ENCODE measurements around the gene EVA1A.

The EVA1A gene

GRCh38 chr2:75561566-75562512, 1.1 kb upstream of the EVA1A start:
- DNase-seq = no peak

GRCh38 chr2:75560022-75560767, 544 bp downstream of the EVA1A start:
- DNase-seq = no peak

GRCh38 chr2:75559680-75560021, 1.1 kb downstream of the EVA1A start:
- no peak for DNase-seq

GRCh38 chr2:75558786-75559679, 1.7 kb downstream of the EVA1A start:
- DNase-seq = no peak

GRCh38 chr2:75558136-75558535, 2.6 kb downstream of the EVA1A start:
- no peak for DNase-seq

GRCh38 chr2:75557474-75558133, 3.1 kb downstream of the EVA1A start:
- no peak for DNase-seq

GRCh38 chr2:75556679-75557366, 3.9 kb downstream of the EVA1A start:
- DNase-seq = no peak

- DNase-seq = no peak
Observed at GRCh38 chr2:75555701-75556100, 5.0 kb downstream of the EVA1A start.

- no peak for DNase-seq
Observed at GRCh38 chr2:75553935-75554531, 6.7 kb downstream of the EVA1A start.

- no peak for DNase-seq
Observed at GRCh38 chr2:75552222-75552621, 8.5 kb downstream of the EVA1A start.

GRCh38 chr2:75551434-75551833, 9.3 kb downstream of the EVA1A start:
- no peak for DNase-seq

GRCh38 chr2:75549401-75550253, 11.1 kb downstream of the EVA1A start:
- no peak for DNase-seq

- DNase-seq = no peak
Observed at GRCh38 chr2:75548036-75548573, 12.6 kb downstream of the EVA1A start.

- DNase-seq = no peak
Observed at GRCh38 chr2:75547345-75548035, 13.2 kb downstream of the EVA1A start.

GRCh38 chr2:75545922-75546321, 14.8 kb downstream of the EVA1A start:
- DNase-seq = no peak

GRCh38 chr2:75545387-75545786, 15.4 kb downstream of the EVA1A start:
- no peak for DNase-seq

- DNase-seq = no peak
Observed at GRCh38 chr2:75543446-75543845, 17.3 kb downstream of the EVA1A start.

GRCh38 chr2:75541430-75541829, 19.3 kb downstream of the EVA1A start:
- no peak for DNase-seq

- DNase-seq = no peak
Observed at GRCh38 chr2:75540994-75541393, 19.7 kb downstream of the EVA1A start.

All from MV-4-11 (cell line).